Activated CD8-positive, alpha-beta memory T cell treated with anti-CD3 and anti-CD28 coated beads for 4 hours (primary cell): Measurements from ENCODE around the gene INVS.
"Not testable (repeated sequence)": the region's sequence is repeated elsewhere in the genome, so short reads cannot be mapped to it uniquely, and the experiment has no call there.

Experiments used
- DNase-seq, 2 donors: peaks; one replicate each; pipeline ENCODE4 v3.0.0-alpha.2; 2020; ENCODE audit warnings: low read depth in 2 of 2

Gene INVS

GRCh38 chr9:100083448-100084127 is 15.5 kb upstream of the INVS start:
- DNase-seq: no peak

GRCh38 chr9:100084128-100084453 is 15.0 kb upstream of the INVS start:
- DNase-seq: no peak

GRCh38 chr9:100084734-100085133 is 14.3 kb upstream of the INVS start:
- no peak for DNase-seq

GRCh38 chr9:100086097-100086635 is 12.9 kb upstream of the INVS start:
- DNase-seq: no peak

- no peak for DNase-seq
Measured at GRCh38 chr9:100087218-100087617, 11.8 kb upstream of the INVS start.

GRCh38 chr9:100088202-100088601 is 10.8 kb upstream of the INVS start:
- no peak for DNase-seq

- no peak for DNase-seq
Measured at GRCh38 chr9:100090880-100091279, 8.2 kb upstream of the INVS start.

GRCh38 chr9:100091650-100092049 is 7.4 kb upstream of the INVS start:
- no peak for DNase-seq

- DNase-seq: no peak
Measured at GRCh38 chr9:100092066-100092465, 7.0 kb upstream of the INVS start.

- DNase-seq: not testable (repeated sequence)
Measured at GRCh38 chr9:100094411-100094810, 4.6 kb upstream of the INVS start.

- DNase-seq: no peak
Measured at GRCh38 chr9:100096378-100096916, 2.6 kb upstream of the INVS start.

GRCh38 chr9:100098046-100098886 is 777 bp upstream of the INVS start:
- no peak for DNase-seq

GRCh38 chr9:100099722-100100042 is 639 bp downstream of the INVS start:
- DNase-seq: no peak

- no peak for DNase-seq
Measured at GRCh38 chr9:100100146-100100667, 1.2 kb downstream of the INVS start.

- no peak for DNase-seq
Measured at GRCh38 chr9:100101608-100102007, 2.6 kb downstream of the INVS start.

GRCh38 chr9:100104314-100104713 is 5.3 kb downstream of the INVS start:
- no peak for DNase-seq

GRCh38 chr9:100105861-100106260 is 6.8 kb downstream of the INVS start:
- no peak for DNase-seq

GRCh38 chr9:100106616-100107015 is 7.6 kb downstream of the INVS start:
- no peak for DNase-seq

GRCh38 chr9:100108559-100108958 is 9.5 kb downstream of the INVS start:
- DNase-seq: no peak

- no peak for DNase-seq
Measured at GRCh38 chr9:100111235-100111634, 12.2 kb downstream of the INVS start.

- no peak for DNase-seq
Measured at GRCh38 chr9:100112677-100113336, 13.8 kb downstream of the INVS start.

GRCh38 chr9:100117316-100117715 is 18.3 kb downstream of the INVS start:
- no peak for DNase-seq
